GM12873 (cell line): ENCODE measurements around the gene CD40LG.

ENCODE experiments used
- TF ChIP-seq, protein P1 (sequence below): IDR thresholded peaks from 2 replicates; pipeline ENCODE4 v1.5.1; 2012; ENCODE audit warnings: low read depth, mild to moderate bottlenecking, moderate library complexity, low read length, control low read depth; ENCODE audit not compliant: insufficient read depth; ENCODE audit errors: missing control alignments

The CD40LG gene

DNA sequence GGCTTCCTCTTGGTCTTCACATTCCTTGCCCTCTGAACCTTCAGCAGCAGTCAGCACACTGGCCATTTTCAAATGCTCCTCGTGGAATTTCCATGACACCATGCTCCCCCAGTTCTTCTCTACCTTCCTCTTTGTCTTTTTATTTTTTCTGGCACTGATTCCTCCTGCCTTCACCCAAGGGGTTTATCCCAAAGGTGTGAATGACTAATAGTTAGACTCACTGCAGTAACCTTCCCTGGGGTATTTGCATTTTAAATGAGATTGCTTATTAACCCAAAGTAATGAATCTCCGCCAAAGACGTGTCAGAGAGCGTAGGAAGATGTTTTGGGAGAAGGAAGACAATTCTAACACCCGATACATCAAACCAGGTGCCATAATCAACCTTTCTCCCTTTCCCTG is 36.2 kb downstream of the CD40LG start:
- TF ChIP-seq, protein P1, sequence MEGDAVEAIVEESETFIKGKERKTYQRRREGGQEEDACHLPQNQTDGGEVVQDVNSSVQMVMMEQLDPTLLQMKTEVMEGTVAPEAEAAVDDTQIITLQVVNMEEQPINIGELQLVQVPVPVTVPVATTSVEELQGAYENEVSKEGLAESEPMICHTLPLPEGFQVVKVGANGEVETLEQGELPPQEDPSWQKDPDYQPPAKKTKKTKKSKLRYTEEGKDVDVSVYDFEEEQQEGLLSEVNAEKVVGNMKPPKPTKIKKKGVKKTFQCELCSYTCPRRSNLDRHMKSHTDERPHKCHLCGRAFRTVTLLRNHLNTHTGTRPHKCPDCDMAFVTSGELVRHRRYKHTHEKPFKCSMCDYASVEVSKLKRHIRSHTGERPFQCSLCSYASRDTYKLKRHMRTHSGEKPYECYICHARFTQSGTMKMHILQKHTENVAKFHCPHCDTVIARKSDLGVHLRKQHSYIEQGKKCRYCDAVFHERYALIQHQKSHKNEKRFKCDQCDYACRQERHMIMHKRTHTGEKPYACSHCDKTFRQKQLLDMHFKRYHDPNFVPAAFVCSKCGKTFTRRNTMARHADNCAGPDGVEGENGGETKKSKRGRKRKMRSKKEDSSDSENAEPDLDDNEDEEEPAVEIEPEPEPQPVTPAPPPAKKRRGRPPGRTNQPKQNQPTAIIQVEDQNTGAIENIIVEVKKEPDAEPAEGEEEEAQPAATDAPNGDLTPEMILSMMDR, result no peak

DNA sequence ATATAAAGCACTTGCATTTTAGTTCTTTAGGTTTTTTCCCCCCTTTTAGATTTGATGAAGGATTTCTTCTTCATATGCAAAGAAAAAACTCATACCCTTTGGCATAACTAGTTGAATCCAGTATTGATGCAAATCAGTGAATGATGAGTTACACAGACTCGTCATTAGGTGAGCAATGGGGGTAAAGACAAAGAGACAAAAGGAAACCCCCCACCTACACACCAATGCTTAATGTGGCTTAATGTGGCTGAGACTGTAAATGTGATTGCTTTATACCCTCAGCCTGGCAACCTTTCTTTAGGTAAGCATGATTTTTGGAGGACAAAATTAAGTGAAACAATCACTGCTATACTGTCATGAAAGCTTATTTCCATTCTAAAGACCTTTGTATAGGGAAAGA is 39.5 kb downstream of the CD40LG start:
- TF ChIP-seq, protein P1, result no peak

DNA sequence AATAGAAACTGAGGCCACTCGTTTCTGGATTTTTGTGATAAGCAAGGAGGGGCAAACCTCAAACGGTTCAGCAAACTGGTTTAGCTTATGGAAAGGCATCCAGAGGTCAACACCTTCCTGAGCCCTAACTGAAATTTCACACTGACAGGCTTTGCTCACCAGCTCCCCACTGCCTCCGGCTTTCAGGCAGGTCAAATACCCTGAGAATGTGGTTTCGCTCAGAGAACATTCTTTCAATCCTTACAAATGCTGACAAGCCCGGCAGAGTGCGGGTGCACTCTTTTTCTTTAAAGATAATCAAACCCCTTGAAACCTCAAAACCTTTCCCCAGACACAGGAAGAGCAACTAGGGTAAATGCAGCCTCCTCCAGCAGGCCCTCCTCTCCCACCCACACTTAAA is 41.5 kb downstream of the CD40LG start:
- TF ChIP-seq, protein P1, result no peak

DNA sequence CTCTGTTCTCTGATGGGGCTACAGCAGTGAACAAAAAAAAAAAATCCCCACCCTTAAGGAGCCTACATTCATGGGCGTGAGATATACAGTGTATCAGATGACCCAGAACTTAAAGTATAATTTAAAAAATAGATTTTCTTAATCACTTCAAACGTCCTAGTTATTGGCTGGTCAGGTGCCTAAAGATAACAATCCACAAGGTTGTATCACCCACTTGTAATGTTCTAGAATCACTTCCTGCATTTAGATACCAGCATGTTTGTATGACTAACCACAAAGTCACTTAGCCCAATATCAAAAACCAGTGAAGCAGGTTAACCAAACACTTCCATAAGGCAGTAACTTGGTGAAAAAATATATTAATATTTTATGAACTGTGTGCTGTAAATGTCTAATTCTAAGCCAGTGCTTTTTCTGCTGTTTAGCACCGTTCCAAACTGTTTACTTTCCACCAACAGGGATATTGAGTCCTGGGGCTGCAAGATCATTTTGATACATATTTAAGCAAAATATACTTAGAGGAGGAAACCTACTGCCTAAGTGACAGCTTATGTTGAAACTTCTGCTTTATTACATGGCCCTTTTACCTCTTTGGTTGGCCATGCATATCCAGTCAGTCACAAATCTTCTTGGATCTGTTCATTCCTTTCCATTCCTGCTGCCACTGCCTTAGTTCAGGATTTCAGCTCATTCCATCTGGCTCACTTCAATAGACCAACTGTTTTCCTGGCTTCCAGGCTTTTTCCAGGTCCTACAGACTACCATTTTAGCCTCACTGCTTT is 43.3 kb downstream of the CD40LG start:
- TF ChIP-seq, protein P1, result no peak

DNA sequence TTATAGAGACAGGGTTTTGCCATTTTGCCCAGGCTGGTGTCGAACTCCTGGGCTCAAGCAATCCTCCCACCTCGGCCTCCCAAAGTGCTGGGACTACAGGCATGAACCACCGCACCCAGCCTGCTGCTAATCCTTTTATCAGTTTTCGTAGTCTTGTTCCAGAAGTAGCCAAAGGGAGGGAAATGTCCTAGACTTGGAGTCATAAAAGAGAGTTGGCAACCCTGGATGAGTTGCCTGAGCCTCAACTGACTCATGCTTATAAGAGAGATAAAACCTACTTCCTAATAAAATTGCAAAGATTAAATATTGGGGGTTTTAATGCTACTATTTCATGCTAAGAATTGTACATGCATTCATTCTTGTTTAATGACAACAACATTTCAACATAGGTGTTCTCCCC is 44.3 kb downstream of the CD40LG start:
- TF ChIP-seq, protein P1, result no peak

DNA sequence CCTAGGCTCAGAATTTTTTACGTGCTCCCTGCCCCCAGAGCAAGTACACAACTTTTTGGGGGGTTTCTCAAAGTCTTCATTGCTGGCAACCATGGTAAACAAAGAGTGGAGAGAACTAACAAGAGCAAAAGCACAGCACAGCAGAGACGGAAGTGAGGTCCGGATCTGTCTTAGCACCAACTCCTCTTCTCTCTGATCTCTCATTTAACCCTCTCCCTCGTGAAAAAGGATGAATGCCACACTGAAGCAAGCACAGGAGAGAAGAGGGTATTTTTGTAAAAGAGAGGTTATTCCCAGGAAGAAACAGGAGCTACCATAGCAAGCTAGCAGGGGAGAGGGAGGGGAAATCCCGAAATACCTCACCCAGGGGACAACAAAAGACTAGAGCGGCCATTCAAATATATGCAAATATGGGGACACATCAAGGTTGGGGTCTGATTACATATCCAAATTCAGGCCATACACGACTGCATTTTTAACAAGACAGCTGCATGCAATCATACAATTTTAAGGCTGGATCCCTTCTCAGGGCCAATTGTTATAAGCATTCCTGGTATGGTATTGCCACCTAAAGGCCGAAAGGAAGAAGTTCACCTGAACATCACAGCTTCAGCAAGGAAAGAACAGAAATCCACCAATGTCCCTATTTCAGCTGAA is 46.6 kb downstream of the CD40LG start:
- TF ChIP-seq, protein P1, result peak; percentile 73

DNA sequence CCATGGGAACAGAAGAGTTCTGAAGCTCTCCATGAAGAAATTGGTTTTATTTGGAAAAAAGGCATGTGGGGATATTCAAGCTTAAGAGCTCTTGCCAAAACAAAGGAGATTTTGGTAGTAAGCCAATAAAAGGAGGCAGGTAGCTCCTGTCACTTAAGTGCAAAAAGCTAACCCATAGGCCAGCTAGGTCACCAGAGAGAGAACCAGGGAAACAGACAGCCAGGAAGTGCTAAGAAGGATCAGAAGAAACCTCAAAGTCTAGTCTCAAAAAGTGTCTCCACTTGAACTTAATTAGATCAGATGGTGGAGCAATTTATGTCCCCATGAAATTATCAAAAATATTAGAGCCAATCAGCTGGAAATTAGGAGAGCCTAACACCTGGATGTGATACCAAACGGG is 49.2 kb downstream of the CD40LG start:
- TF ChIP-seq, protein P1, result no peak
